Left lung (tissue), 10 donors: Measurements from ENCODE around the gene RPP30. TPM values are rescaled to one million over a fixed set of nuclear protein-coding genes. Genes with fewer than 3 reads are reported as not detected.
A peak's percentile ranks its signal among the peaks of the same experiment; 100 is the strongest.

ENCODE experiments used
- ATAC-seq: fragments of 200-7000 bp; cut with Tn5 transposase; one replicate; pipeline ENCODE4 v1.9.1; 2020; ENCODE audit warnings: moderate library complexity
- DNase-seq, 4 donors: peaks; one replicate each; pipeline ENCODE4 v3.0.0-alpha.2; 2013 to 2020
- H3K27ac ChIP-seq, 2 donors: fragments of 200-600 bp; sonication (generic) in 1 of 2; one replicate each; pipeline versions ENCODE4 v1.5.0 to v1.8.0; 2020 to 2021
- H3K27me3 ChIP-seq, 2 donors: fragments of 200-600 bp; sonication (generic) in 1 of 2; one replicate each; pipeline versions ENCODE4 v1.5.0 to v1.8.0; 2020 to 2021
- H3K36me3 ChIP-seq, 2 donors: fragments of 200-600 bp; sonication (generic) in 1 of 2; one replicate each; pipeline versions ENCODE4 v1.5.0 to v1.8.0; 2020 to 2021
- H3K4me1 ChIP-seq, 2 donors: fragments of 200-600 bp; one replicate each; pipeline ENCODE4 v1.8.0; 2021
- H3K4me3 ChIP-seq, 2 donors: fragments of 200-600 bp; sonication (generic) in 1 of 2; one replicate each; pipeline versions ENCODE4 v1.5.0 to v1.8.0; 2020 to 2021; ENCODE audit warnings: mild to moderate bottlenecking in 1 of 2
- H3K9me3 ChIP-seq, 2 donors: fragments of 200-600 bp; sonication (generic) in 1 of 2; one replicate each; pipeline versions ENCODE4 v1.5.0 to v1.8.0; 2020 to 2021
- CTCF ChIP-seq, 2 donors: fragments of 200-600 bp; sonication (generic) in 1 of 2; IDR thresholded peaks; one replicate each; pipeline versions ENCODE4 v1.5.0 to v1.8.0; 2021; ENCODE audit warnings: antibody characterized with exemption in 2 of 2
- intact Hi-C, 2 donors: fragments of 100-400 bp; cut with DNase I; formaldehyde crosslinking; loops; one replicate each; pipeline versions ENCODE4 v1.11.2 to v1.14.2; 2022
- polyA plus RNA-seq, 6 donors: library from polyadenylated mRNA; unstranded; fragments of 120-200 nt; gene quantifications; one replicate each; pipeline ENCODE4 v1.2.1, GENCODE V29; 2013; ENCODE audit not compliant: insufficient read length in 6 of 6
- total RNA-seq, 2 donors: library from RNA; stranded (reverse); fragmentation: NEBNext Ultra II Directional; extraction: Animal tissue kit (Norgen Biotek cat#: 25700); gene quantifications; one replicate each; pipeline ENCODE4 v1.2.1, GENCODE V29; 2021
- donor health status: DM: no; HTN: yes; CAD: no.
- donor health status: DM: no; HTN: no; CAD: no.

The RPP30 gene
- total and polyA plus RNA-seq, 8 donors: 26.3 to 60.6 (median 52.3) TPM

- no peaks in the 10 kb centered on the region for H3K36me3 ChIP-seq
- DNase-seq (no peak), ATAC-seq (no peak)
- intact Hi-C loops: no loop called here
- no peaks in the 10 kb centered on the region for H3K27me3 ChIP-seq
- H3K27ac ChIP-seq: no peak overlapping the region
- no peak for TF ChIP-seq CTCF (IDR thresholded peaks at IDR 0.05)
- H3K4me1 ChIP-seq: no peaks in the 10 kb centered on the region
- H3K9me3 ChIP-seq: no peaks in the 10 kb centered on the region
- no peak overlapping the region for H3K4me3 ChIP-seq
Observed at GRCh38 chr10:90837486-90837885, 34.3 kb upstream of the RPP30 start.

DNA sequence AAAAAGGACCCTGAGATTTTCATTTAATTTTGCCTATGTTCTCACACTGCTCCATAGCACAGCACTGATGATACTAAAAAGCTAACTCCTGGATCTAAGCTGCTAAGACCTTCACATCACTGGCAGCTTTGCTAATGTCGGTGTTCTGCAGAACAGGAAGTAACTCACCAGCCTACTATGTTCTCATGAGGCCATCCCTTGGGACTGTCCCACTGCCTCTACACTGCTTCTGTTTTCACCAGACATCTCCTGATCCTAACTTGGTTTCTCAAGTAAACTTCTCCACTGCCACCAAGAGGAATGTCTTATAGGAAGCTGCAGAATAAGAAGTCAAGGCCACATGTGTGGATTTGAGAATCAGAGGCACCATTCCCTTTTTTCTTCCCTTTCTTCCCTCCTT, 29.0 kb upstream of the RPP30 start:
- Histone ChIP-seq H3K27ac (no peak overlapping the region), H3K27me3 (no peaks in the 10 kb centered on the region), H3K4me3 (no peak overlapping the region), H3K4me1 (no peaks in the 10 kb centered on the region), H3K36me3 (no peaks in the 10 kb centered on the region), H3K9me3 (no peaks in the 10 kb centered on the region)
- intact Hi-C loops: no loop called here
- no peak for DNase-seq
- ATAC-seq: no peak
- TF ChIP-seq CTCF (IDR thresholded peaks at IDR 0.05): no peak

GRCh38 chr10:90845726-90846125, 26.0 kb upstream of the RPP30 start:
- Histone ChIP-seq H3K36me3 (no peaks in the 10 kb centered on the region), H3K4me1 (no peaks in the 10 kb centered on the region), H3K27ac (no peak overlapping the region), H3K9me3 (peaks cover 0 to 12% of the 10 kb centered on the region in 2 donors), H3K27me3 (no peaks in the 10 kb centered on the region), H3K4me3 (no peak overlapping the region)
- intact Hi-C loops: no loop called here
- ATAC-seq (no peak), DNase-seq (no peak)
- no peak for TF ChIP-seq CTCF (IDR thresholded peaks at IDR 0.05)

DNA sequence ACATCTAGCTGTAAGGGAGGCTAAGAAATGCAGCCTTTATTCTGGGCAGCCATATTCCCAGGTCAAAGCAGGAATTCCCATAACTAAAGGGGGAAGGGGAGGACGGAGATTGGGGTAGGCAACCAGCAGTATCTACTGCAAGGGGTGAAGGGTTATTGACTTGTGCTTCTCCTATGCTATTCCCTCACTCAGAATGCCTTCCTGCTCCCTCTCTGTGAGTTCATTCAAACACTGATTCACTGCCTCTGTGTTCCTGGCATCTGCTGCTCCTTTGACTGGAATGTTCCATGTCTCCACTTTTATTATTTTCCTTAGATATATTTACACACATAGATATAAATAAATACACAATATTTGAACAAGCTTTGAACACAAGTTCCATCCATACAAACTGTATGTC, 25.0 kb upstream of the RPP30 start:
- intact Hi-C loops: no loop called here

GRCh38 chr10:90847436-90847835, 24.3 kb upstream of the RPP30 start:
- Histone ChIP-seq H3K9me3 (peaks cover 0 to 25% of the 10 kb centered on the region in 2 donors), H3K36me3 (no peaks in the 10 kb centered on the region), H3K4me1 (no peaks in the 10 kb centered on the region), H3K4me3 (no peak overlapping the region), H3K27me3 (peaks cover 0 to 1% of the 10 kb centered on the region in 2 donors), H3K27ac (no peak overlapping the region)
- ATAC-seq: peak; percentile 62
- DNase-seq: no peak
- intact Hi-C loops: no loop called here
- TF ChIP-seq CTCF (IDR thresholded peaks at IDR 0.05): no peak

More for the DNA sequence above, 25.0 kb upstream of the RPP30 start:
- peaks cover 0 to 22% of the 10 kb centered on the region in 2 donors for H3K9me3 ChIP-seq
- no peaks in the 10 kb centered on the region for H3K27me3 ChIP-seq
- H3K4me1 ChIP-seq: no peaks in the 10 kb centered on the region
- ATAC-seq (no peak), DNase-seq (no peak)
- H3K36me3 ChIP-seq: no peaks in the 10 kb centered on the region
- TF ChIP-seq CTCF (IDR thresholded peaks at IDR 0.05): no peak
- H3K4me3 ChIP-seq: no peak overlapping the region
- no peak overlapping the region for H3K27ac ChIP-seq
